Lower leg skin (tissue), 3 donors: ENCODE results near the gene SF3B1.
"Not testable (repeated sequence)": the region's sequence is repeated elsewhere in the genome, so short reads cannot be mapped to it uniquely, and the experiment has no call there.

Source experiments
- CTCF ChIP-seq, 3 donors: fragments of 450-650 bp; IDR thresholded peaks; one replicate each; pipeline ENCODE4 v1.5.1; 2016; ENCODE audit warnings: antibody characterized with exemption in 3 of 3, mild to moderate bottlenecking in 3 of 3, moderate library complexity in 2 of 3
- POLR2A ChIP-seq, 2 donors: fragments of 450-650 bp; IDR thresholded peaks; one replicate each; pipeline ENCODE4 v1.6.1; 2016 to 2017; ENCODE audit warnings: antibody characterized with exemption in 2 of 2, mild to moderate bottlenecking in 1 of 2, moderate library complexity in 1 of 2

GRCh38 chr2:197370664-197371063 lies 64.2 kb downstream of the SF3B1 start:
- TF ChIP-seq POLR2A, CTCF (IDR thresholded peaks at IDR 0.05): not testable (repeated sequence)
